AG08395 (cell line): Measurements from ENCODE around the gene UBE2G1.
"Not testable (repeated sequence)": the region's sequence is repeated elsewhere in the genome, so short reads cannot be mapped to it uniquely, and the experiment has no call there.

Experiments
- DNase-seq: peaks from one replicate; pipeline ENCODE4 v3.0.0; 2012; ENCODE audit warnings: mixed read lengths, low spot score

UBE2G1 gene

DNA sequence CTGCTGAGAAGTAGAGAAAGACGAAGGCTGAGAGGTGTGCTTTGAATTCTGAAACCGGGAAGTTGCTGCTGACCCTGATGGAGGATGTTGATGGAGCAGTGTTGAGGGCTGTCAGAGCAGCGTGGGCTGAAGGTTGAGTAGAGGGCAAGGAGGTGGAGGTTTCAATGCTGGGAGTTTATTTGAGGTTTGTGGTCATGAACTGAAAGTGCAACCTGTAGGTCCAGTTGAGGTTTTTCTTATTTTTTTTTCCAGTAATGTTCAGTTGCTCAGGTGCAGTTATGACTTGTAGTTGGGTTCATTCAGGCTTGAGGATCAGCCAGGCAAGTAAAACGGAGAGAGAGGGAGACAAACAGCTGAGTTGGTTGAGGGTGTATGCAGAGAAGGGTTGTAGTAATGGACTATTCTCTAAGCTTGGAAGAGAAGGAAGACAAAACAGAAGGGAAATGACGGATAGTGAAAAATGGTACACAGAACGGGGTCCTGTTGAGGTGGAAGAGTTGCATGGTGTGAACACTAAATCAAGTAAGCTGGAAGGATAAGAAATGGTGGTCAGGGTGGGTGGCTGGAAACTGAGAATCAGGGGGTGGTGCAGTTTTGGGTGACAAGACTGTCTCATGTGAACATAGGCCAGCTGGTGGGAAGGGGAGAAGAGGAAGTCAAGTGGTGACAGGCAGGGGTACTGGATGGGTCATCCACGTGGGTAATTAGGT is 8.7 kb upstream of the UBE2G1 start:
- no peak for DNase-seq

DNA sequence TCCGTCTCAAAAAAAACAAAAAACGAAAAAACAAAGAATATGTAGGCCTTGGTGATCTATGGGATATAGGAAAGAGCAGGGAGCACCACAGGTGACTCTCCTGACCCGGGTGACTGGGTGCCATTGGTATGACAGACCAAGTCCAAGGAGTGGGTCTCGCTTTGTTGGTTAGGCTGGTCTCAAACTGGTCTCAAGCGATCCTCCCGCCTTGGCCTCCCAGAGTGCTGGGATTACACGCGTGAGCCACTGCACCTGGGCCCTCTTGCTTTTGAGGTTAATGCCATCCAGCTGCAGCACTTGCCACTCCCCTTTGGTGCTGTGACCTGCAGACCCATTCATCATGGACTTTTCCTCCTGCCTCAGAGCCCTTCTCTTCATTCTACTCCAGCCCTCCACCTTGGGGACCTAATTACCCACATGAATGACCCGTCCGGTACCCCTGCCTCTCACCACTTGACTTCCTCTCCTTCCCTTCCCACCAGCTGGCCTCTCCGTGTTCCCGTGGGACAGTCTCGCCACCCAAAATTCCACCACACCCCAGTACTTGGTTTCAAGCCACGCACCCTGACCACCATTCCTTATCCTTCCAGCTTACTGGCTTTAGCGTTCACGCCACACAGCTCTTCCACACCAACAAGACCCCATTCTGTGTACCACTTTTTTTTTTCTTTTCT is 3.2 kb upstream of the UBE2G1 start:
- no peak for DNase-seq

DNA sequence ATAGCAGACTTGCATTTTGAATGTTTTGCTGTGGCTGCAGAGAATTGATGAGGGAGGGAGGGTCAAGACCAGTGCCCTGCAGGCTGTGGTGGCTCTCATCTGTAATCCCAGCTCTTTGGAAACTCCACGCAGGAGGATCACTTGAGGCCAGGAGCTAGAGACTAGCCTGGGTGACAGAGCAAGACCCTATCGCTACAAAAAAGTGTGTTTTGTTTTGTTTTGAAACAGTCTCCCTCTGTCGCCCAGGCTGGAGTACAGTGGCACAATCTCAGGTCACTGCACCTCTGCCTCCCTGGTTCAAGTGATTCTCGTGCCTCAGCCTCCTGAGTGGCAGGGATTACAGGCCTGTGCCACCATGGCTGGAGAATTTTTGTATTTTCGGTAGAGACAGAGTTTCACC is 1.9 kb upstream of the UBE2G1 start:
- DNase-seq: no peak

DNA sequence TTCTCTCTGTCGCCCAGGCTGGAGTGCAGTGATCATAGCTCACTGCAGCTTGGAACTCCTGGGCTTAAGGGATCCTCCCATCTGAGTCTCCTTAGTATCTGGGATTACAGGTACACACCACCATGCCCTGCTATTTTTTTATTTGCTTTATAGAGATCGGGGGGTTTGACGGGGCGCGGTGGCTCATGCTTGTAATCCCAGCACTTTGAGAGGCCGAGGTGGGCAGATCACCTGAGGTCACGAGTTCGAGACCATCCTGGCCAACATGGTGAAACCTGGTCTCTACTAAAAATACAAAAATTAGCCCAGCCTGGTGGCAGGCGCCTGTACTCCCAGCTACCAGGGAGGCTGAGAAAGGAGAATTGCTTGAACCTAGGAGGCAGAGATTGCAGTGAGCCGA is 702 bp upstream of the UBE2G1 start:
- not testable (repeated sequence) for DNase-seq

DNA sequence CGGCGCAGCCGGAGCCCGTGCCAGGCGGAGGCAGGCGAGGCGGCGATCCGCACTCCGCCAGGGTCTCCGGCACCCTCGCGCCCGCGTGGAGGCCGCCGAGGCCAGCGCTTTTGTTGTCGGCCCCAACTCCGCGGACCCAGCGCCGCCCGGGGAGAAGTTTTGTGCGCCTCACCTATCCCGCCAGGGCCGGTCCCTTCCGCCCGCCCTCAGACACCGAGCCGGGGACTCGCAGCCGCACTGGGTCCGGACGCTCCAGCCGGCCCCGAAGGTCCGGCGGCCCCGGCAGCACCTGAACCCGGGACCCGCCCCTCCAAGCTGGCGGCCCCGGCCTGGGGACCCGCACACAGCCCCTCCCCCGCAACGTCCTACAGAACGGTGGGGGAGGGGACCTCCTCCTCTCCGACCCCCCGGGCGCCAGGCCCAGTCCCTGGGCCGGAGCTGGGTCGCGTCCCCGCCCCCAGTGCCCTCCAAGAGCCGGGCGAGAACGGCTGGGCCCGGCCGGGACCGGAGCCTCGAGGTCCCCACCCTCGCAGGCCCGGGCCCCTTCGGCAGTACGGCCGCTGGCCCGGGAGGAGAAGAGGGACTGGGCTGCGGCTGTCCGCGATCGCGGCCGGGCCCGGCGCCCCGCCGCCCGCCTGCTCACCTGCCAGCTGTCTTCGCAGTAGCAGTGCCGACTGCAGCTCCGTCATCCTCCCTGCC is 698 bp downstream of the UBE2G1 start:
- DNase-seq: no peak

DNA sequence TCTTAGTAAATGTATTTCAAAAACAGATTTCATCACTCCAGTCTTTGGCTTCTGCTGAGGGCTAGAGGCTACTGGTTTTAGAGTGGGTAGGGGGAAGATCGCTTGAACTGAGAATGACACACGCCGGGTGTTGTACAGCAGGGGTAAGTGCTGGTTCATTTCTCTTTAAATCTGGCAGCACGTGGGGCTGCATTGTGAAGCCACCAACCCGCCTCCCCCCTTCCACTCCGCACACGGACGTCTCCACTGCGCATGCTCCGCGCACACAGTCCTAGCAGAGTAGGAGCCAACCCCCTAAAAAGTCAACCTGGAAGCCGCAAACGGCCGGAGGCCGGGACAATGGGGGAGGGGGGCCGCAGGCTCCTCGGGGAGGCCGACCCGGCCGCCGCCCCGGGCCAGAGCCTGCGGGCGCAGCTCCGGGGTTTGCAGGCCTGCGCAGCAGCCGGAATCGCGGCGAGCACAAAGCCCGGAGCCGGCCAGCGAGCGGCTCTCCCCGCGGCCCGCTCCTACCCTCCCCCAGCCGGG is 1.3 kb downstream of the UBE2G1 start:
- DNase-seq: peak; percentile 95

DNA sequence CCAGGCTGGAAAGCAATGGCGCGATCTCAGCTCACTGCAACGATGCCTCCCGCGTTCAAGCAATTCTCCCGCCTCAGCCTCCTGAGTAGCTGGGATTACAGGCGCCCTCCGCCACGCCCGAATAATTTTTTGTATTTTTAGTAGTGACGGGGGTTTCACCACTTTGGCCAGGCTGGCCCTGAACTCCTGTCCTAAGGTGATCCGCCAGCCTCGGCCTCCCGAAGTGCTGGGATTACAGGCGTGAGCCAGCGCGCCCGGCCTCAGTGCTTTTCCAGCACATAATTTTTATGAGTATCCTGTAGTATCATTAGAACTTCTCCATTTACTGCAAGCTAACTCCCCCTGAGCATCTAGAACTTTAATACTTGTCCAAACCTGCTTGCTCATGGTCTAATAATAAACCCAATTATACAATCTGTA is 1.8 kb downstream of the UBE2G1 start:
- DNase-seq: no peak

DNA sequence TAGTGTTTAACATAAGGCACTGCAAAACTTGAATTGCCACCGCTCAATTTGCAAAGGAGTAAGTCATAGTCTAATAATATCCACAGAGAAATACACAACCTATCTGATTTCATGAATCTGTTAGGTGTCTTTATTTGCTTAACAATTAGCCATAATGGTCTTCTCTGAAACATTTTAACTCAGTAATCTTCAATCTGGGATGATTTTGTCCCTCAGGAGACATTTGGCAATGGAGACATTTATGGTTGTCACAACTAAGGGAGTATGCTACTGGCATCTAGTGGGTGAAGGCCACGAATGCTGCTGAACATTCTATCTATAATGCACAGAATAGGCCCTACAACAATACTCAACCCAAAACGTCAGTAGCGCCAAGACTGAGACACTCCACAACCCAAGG is 4.3 kb downstream of the UBE2G1 start:
- DNase-seq: no peak

DNA sequence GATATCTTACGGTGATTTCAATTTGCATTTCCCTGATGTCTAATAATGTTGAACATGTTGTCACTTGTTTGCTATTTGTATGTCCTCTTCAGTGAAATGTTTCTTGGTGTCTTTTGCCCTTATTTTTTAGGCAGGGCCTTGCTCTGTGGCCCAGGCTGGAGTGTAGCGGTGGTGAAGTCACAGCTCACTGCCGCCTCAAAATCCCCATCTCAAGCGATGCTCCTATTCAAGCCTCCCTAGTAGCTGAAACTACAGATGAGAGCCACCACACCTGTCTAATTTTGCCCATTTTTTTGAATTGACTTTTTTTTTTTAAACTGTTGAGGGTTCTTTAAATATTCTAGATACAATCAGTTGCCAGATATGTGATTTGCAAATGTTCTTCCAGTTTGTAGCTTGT is 8.3 kb downstream of the UBE2G1 start:
- DNase-seq: no peak

DNA sequence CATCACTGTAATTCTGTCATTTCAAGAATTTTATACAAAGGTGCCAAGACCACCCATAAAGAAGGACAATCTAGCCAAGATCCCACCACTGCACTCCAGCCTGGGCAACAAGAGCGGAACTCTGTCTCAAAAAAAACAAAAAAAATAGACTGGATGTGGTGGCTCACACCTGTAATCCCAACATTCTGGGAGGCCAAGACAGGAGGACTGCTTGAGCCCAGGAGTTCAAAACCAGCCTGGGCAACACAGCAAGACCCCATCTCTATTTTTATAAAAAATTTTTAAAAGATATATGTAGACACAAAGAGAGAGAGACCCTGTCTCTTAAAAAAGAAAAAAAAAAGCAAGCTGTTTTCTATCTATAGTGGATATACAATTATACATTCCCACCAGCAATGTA is 8.8 kb downstream of the UBE2G1 start:
- DNase-seq: no peak

DNA sequence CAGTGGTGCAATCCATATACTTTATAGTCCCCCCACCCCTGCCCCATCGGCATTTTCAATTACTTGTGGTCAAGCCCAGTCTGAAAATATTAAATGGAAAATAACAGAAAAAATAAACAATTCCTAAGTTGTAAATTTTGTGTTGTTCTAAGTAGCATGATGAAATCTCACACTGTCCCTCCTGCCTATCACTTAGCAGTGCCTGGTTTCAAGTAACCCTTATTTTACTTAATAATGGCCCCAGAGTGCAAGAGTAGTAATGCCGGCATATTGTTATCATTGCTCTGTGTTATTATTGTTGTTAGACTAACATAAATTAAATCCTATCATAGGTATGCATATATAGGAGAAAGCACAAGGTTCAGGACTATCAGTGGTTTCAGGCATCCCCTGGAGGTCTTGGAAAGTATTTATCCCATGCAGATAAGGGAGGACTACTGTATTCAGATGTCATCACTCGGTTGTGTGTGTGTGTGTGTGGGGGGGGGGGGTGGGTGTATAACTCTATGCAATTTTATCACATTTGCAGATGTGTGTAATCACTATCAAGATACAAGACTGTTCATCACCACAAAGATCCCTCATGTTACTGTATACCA is 9.3 kb downstream of the UBE2G1 start:
- no peak for DNase-seq

DNA sequence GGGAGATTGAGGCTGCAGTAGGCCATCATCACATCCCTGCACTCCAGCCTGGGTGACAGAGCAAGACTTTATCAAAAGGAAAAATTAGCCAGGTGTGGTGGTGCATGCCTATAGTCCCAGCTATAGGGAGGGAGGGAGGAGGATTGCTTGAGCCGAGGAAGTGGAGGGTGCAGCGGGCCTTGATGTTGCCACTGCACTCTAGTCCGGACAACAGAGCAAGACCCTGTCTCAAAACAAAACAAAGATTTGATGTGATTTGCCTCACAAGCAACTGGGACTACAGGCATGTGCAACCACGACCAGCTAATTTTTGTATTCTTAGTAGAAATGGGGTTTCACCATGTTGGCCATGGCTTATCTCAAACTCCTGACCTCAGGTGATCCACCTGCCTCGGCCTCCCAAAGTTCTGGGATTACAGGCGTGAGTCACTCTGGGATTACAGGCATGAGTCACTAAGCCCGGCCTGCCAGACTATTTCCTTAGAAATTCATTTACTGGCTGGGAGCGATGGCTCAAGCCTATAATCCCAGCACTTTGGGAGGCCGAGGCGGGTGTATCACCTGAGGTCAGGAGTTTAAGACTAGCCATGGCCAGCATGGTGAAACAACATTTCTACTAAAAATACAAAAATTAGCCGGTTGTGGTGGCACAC is 11.5 kb downstream of the UBE2G1 start:
- no peak for DNase-seq

DNA sequence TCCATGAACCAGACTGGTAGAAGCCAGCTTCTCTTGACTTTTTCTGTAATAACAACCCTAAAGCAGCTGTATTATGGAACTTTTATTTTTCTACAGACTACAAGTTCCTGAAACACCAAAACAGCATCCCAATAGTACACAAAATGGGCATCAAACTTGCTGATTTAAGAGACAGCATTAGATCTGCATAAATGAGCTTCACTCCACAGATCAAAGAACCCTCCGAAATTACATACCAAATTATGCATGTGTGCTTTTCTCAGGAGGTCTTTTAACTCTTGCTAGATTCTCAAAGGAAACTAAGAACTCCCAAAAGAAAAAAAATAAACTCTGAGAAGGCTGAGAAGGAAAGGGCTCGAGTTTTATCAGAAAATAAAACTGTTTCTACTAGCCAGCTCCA is 12.3 kb downstream of the UBE2G1 start:
- no peak for DNase-seq

DNA sequence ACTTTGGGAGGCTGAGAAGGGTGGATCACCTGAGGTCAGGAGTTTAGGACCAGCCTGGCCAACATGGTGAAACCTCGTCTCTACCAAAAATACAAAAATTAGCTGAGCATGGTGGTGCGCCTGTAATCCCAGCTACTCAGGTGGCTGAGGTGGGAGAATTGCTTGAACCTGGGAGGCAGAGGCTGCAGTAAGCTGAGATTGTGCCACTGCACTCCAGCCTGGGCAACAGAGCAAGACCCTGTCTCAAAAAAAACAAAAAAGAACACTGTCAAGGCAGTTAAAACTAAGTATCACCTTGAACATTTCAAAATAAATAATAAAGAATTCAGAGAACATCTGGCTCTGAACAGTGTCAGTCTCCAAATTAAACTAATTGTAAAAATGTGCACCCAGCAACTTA is 16.3 kb downstream of the UBE2G1 start:
- DNase-seq: not testable (repeated sequence)

DNA sequence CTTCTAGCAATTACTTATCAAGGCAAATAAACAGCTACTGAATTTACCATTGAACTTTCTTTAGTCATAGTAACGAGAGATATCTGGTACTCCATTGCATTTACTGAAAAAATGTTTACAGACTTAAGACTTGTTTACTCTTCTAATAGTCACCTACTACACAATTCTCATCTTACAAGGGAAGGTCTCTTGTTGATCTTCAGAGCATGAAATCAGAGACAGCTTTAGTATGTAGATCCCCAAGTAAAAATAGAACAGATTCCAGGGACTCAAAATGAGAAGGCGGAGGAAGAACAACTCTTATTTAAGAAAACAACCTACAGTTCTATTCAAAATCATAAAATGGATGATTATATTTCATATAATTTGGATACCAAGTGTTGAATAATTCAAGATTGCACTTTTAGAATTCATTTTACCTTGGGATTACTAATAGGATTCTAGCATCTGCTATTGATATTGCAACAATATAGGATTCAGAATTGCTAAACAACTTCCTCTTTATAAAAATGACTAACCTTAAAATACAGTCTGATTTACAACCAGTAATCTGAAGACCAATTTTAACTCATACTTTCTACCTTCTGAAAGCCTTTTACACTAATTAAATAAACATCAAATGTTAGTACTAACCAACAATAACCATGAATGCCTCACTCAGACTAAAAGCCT is 20.8 kb downstream of the UBE2G1 start:
- no peak for DNase-seq

DNA sequence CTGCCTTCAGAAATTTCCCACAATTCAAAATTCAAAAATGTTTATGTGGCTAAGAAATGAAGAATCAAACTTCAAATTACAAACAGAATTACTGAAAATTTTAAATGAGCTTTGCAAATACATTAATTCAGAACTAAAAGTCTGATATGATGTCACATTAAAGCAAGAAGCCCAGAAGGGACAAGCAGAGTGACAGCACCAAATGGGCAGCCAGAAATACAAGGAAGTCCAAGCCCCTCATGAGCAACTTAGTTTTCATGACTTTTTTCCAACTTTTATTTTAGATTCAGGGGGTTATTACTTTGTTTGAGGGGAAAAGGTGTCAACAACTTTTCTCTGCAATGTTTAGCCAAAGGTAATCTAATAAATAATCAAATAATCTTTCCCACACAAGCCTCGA is 21.5 kb downstream of the UBE2G1 start:
- DNase-seq: no peak

DNA sequence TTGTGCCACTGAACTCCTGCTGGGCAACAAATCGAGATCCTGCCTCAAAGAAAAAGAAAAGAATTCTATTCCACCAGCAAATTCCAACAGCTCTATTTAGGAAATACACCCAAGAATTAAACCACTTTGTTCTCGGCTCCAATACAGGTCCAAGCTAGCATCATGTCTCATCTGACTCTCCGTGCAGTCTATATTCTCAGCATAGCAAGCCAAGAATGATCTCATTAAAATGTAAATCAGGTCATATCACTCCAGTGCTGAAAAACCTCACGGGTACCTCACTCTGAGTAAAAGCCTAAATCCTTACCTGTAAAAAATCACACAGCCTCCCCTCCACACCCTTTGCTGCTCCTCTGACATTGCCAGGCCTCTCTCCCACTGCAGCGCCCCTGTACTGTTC is 23.9 kb downstream of the UBE2G1 start:
- DNase-seq: no peak

DNA sequence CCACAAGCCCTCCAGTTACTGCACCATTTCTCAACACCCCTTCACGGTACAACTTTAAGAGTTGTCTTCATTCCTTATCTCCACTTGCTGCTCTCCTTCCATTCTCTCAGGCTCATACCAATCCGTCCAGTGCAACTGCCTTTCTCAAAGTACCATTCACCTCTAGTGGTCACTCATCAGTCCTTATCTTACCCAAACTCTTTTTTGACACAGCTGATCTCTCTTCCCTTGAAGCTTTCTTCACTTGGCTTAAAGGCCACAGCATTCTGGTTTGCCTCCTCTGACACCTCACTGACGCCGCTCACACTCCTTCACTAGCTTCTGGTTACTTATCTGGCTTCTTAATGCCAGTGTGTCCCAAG is 24.9 kb downstream of the UBE2G1 start:
- DNase-seq: no peak

DNA sequence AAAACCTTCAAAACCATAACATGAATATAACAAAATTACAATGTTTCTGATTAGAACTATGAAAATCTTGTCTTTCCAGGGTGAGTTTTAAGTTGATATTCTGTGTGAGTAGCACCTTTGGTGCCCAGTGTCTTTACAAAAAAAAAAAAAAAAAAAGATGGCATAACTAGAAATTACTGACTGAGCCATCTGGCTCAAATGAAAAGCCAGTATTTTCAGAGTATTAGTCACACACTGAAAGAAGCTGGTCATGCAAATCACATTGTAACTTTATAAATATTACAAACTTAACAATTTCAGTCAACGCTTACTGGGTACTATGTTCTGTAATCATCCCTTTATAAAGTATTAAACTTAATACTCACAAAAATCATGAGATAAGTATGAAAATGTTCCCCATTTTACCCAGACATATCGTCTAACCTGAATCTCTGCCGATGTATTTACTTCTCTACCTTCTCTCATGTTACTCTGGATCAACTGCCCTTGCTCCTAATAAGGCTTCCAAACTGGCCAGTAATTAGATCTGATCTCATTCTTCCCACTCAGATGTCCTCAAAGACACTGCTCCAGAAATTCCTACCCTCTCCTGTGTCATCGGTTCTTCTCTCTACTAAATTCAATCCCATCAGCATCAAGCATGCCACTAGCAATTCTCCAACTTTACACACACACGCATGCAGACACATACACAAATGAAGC is 25.4 kb downstream of the UBE2G1 start:
- DNase-seq: peak; percentile 59

DNA sequence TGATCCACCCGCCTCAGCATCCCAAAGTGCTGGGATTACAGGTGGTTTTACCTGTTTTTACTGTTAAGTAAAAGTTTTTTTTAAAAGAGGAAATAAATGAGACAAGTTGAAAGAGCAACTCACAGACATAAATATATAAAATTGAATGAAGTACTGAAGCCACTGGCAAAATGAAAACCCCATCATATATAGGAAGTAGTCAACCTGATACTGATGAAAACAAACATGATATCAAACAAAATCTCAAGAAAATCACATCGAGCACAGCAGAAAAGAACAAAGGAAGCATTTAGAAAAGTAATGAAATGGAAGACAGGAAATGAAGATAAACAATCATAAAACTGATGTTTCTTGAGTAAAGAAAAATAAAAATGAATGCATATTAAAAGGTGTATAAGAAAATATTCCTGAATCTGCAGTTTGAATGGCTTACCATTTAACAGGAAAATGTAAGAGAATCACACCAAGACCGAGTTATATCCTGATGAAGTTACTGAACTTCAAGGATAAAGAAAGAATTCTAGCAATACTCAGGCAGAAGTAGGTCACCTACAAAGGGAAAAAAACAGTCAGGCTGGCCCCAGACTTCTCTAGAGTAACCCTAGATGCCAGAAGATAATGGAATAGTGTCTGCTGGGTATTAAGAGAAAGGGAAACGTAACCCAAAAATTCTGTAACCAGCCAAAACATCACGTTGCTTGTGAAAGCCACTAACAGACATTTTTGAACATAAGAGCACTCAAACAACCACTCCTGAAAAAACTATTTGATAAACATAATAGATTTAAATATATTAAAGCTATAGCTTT is 31.5 kb downstream of the UBE2G1 start:
- no peak for DNase-seq
